DND-41 (cell line): ENCODE data around the gene KRTAP10-3.

Experiments used
- ATAC-seq: fragments of 200-7000 bp; cut with Tn5 transposase; 3 replicates; pipeline ENCODE4 v1.9.1; 2021; ENCODE audit warnings: low read depth; ENCODE audit not compliant: insufficient read depth
- DNase-seq: peaks from one replicate; pipeline ENCODE4 v3.0.0-alpha.2; 2020
- H2AFZ ChIP-seq: 2 replicates; pipeline ENCODE4 v1.6.0; 2012; ENCODE audit warnings: low read depth, low read length
- H3K27ac ChIP-seq: 2 replicates; pipeline ENCODE4 v1.5.1; 2012; ENCODE audit warnings: low read length, inconsistent platforms
- H3K27me3 ChIP-seq: fragments of 200-600 bp; sonication (generic); 2 replicates; pipeline ENCODE4 v1.6.0; 2012; ENCODE audit warnings: low read length, mild to moderate bottlenecking, inconsistent platforms; ENCODE audit not compliant: insufficient read depth, poor library complexity
- H3K36me3 ChIP-seq: 2 replicates; pipeline ENCODE4 v1.5.1; 2012; ENCODE audit warnings: low read length, inconsistent platforms; ENCODE audit not compliant: insufficient read depth
- H3K4me1 ChIP-seq: 2 replicates; pipeline ENCODE4 v1.5.1; 2012; ENCODE audit warnings: mild to moderate bottlenecking, low read length; ENCODE audit not compliant: insufficient read depth
- H3K4me2 ChIP-seq: 2 replicates; pipeline ENCODE4 v1.6.0; 2012; ENCODE audit warnings: mild to moderate bottlenecking, moderate library complexity, low read length, inconsistent platforms; ENCODE audit not compliant: insufficient read depth
- H3K4me3 ChIP-seq, 2 experiments: fragments of 200-600 bp in 1 of 2; shearing (Covaris generic) in 1 of 2; 2 replicates each; pipeline ENCODE4 v1.5.1; 2012 to 2016; ENCODE audit warnings: inconsistent platforms in 2 of 2, low read length in 2 of 2, mild to moderate bottlenecking in 2 of 2, low read depth in 1 of 2, moderate library complexity in 1 of 2
- H3K79me2 ChIP-seq: 2 replicates; pipeline ENCODE4 v1.6.0; 2012; ENCODE audit warnings: low read length, inconsistent platforms; ENCODE audit not compliant: insufficient read depth
- H3K9ac ChIP-seq: 2 replicates; pipeline ENCODE4 v1.6.0; 2012; ENCODE audit warnings: low read depth, mild to moderate bottlenecking, inconsistent platforms, low read length, moderate library complexity
- H3K9me3 ChIP-seq: 2 replicates; pipeline ENCODE4 v1.5.1; 2012; ENCODE audit warnings: low read length, moderate library complexity, mild to moderate bottlenecking, inconsistent platforms; ENCODE audit not compliant: insufficient read depth, severe bottlenecking
- H4K20me1 ChIP-seq: 2 replicates; pipeline ENCODE4 v1.6.0; 2012; ENCODE audit warnings: low read length; ENCODE audit not compliant: insufficient read depth
- CTCF ChIP-seq: IDR thresholded peaks from 2 replicates; pipeline ENCODE4 v1.5.1; 2012; ENCODE audit warnings: borderline replicate concordance, low read length, moderate library complexity, mild to moderate bottlenecking; ENCODE audit not compliant: poor library complexity, severe bottlenecking; ENCODE audit errors: extremely low read depth
- EZH2 ChIP-seq: IDR thresholded peaks from 3 replicates; pipeline ENCODE4 v1.6.1; 2012; ENCODE audit warnings: borderline replicate concordance, low read depth, mild to moderate bottlenecking, moderate library complexity, low read length, inconsistent platforms; ENCODE audit not compliant: severe bottlenecking

KRTAP10-3 gene

GRCh38 chr21:44516342-44516741 is 42.3 kb downstream of the KRTAP10-3 start:
- Histone ChIP-seq H3K4me1 (no peaks in the 10 kb centered on the region), H3K79me2 (no peaks in the 10 kb centered on the region), H4K20me1 (no peaks in the 10 kb centered on the region), H3K4me3 (no peak overlapping the region), H3K9me3 (no peaks in the 10 kb centered on the region), H3K9ac (no peak overlapping the region), H3K36me3 (no peaks in the 10 kb centered on the region), H3K4me2 (no peak overlapping the region), H2AFZ (no peak overlapping the region), H3K27ac (no peak overlapping the region), H3K27me3 (no peaks in the 10 kb centered on the region)
- DNase-seq (no peak), ATAC-seq (no peak)
- no peak for TF ChIP-seq CTCF
- TF ChIP-seq EZH2, result no peak

GRCh38 chr21:44515359-44516165 is 43.0 kb downstream of the KRTAP10-3 start:
- peaks cover 1% of the 10 kb centered on the region for H3K4me1 ChIP-seq
- H3K9me3 ChIP-seq, result no peaks in the 10 kb centered on the region
- no peak overlapping the region for H3K4me3 ChIP-seq
- no peak overlapping the region for H3K4me2 ChIP-seq
- H3K79me2 ChIP-seq, result no peaks in the 10 kb centered on the region
- H4K20me1 ChIP-seq, result 0 out of 2 replicates have a peak, but pooled peaks cover 4% of the 10 kb centered on the region
- no peak overlapping the region for H2AFZ ChIP-seq
- no peak for ATAC-seq
- no peak for DNase-seq
- TF ChIP-seq EZH2 (no peak), CTCF (no peak)
- no peaks in the 10 kb centered on the region for H3K27me3 ChIP-seq
- H3K27ac ChIP-seq, result no peak overlapping the region
- no peak overlapping the region for H3K9ac ChIP-seq
- no peaks in the 10 kb centered on the region for H3K36me3 ChIP-seq

GRCh38 chr21:44514746-44515358 is 43.7 kb downstream of the KRTAP10-3 start:
- Histone ChIP-seq H3K4me1 (peaks cover 4% of the 10 kb centered on the region), H3K27me3 (no peaks in the 10 kb centered on the region), H3K79me2 (no peaks in the 10 kb centered on the region), H3K9ac (no peak overlapping the region), H2AFZ (no peak overlapping the region), H3K4me3 (no peak overlapping the region), H3K4me2 (no peak overlapping the region), H3K9me3 (no peaks in the 10 kb centered on the region), H3K36me3 (no peaks in the 10 kb centered on the region), H4K20me1 (0 out of 2 replicates have a peak, but pooled peaks cover 7% of the 10 kb centered on the region), H3K27ac (no peak overlapping the region)
- no peak for TF ChIP-seq EZH2
- TF ChIP-seq CTCF, result no peak
- DNase-seq (no peak), ATAC-seq (no peak)
